CD14-positive monocyte (primary cell): ENCODE measurements around the gene RETREG3. TPM values are rescaled to one million over a fixed set of nuclear protein-coding genes. Genes with fewer than 3 reads are reported as not detected.

ENCODE experiments used
- DNase-seq, 3 donors: peaks; one replicate each; pipeline ENCODE4 v3.0.0-alpha.2; 2011 to 2022
- H2AFZ ChIP-seq: 2 replicates; pipeline ENCODE4 v1.6.0; 2012; ENCODE audit warnings: mild to moderate bottlenecking, low read depth, low read length, inconsistent platforms; ENCODE audit not compliant: insufficient read depth, poor library complexity, severe bottlenecking
- H3K27ac ChIP-seq, 2 donors: 1 replicate in 1 of 2; 2 replicates in 1 of 2; pipeline ENCODE4 v1.5.1; 2012 to 2013; ENCODE audit warnings: low read length in 2 of 2, control low read depth in 1 of 2, inconsistent platforms in 1 of 2, low read depth in 1 of 2, mild to moderate bottlenecking in 1 of 2
- H3K27me3 ChIP-seq, 2 donors: one replicate each; pipeline versions ENCODE4 v1.6.0 to v1.6.1; 2011 to 2013; ENCODE audit warnings: low read length in 2 of 2; ENCODE audit not compliant: control insufficient read depth in 2 of 2, insufficient read depth in 2 of 2
- H3K36me3 ChIP-seq, 2 donors: replicated peaks in 1 of 2; 1 replicate in 1 of 2; 2 replicates in 1 of 2; pipeline versions ENCODE4 v1.5.1 to v1.6.1; 2012 to 2013; ENCODE audit warnings: low read length in 2 of 2, control low read depth in 1 of 2, inconsistent platforms in 1 of 2, mild to moderate bottlenecking in 1 of 2; ENCODE audit not compliant: insufficient read depth in 2 of 2, control insufficient read depth in 1 of 2
- H3K4me1 ChIP-seq, 2 donors: 1 replicate in 1 of 2; 2 replicates in 1 of 2; pipeline versions ENCODE4 v1.5.1 to v1.6.1; 2012 to 2013; ENCODE audit warnings: low read length in 2 of 2, control low read depth in 1 of 2, inconsistent platforms in 1 of 2, mild to moderate bottlenecking in 1 of 2, moderate library complexity in 1 of 2; ENCODE audit not compliant: insufficient read depth in 2 of 2, control insufficient read depth in 1 of 2
- H3K4me2 ChIP-seq: replicated peaks from 2 replicates; pipeline ENCODE3; 2012; ENCODE audit warnings: low read length, moderate library complexity, mild to moderate bottlenecking; ENCODE audit not compliant: poor library complexity, severe bottlenecking; ENCODE audit errors: extremely low read depth
- H3K4me3 ChIP-seq, 3 experiments: fragments of 200-600 bp in 1 of 3; sonication (generic) in 1 of 3; replicated peaks in 1 of 3; 1 replicate in 2 of 3; 2 replicates in 1 of 3; pipeline ENCODE4 v1.5.1; 2011 to 2013; ENCODE audit warnings: low read length in 3 of 3, mild to moderate bottlenecking in 3 of 3, control low read depth in 2 of 3, low read depth in 2 of 3, inconsistent platforms in 1 of 3, moderate library complexity in 1 of 3
- H3K79me2 ChIP-seq: 2 replicates; pipeline ENCODE4 v1.6.0; 2012; ENCODE audit warnings: mild to moderate bottlenecking, control low read depth, inconsistent platforms, low read length, moderate library complexity; ENCODE audit not compliant: insufficient read depth
- H3K9ac ChIP-seq: 2 replicates; pipeline ENCODE4 v1.6.0; 2017; ENCODE audit warnings: low read length, mild to moderate bottlenecking; ENCODE audit not compliant: insufficient read depth, poor library complexity, severe bottlenecking
- H3K9me3 ChIP-seq, 2 donors: replicated peaks in 1 of 2; 1 replicate in 1 of 2; 2 replicates in 1 of 2; pipeline versions ENCODE4 v1.5.1 to v1.6.1; 2012 to 2013; ENCODE audit warnings: low read length in 2 of 2, control low read depth in 1 of 2; ENCODE audit not compliant: control insufficient read depth in 1 of 2, insufficient read depth in 1 of 2
- H4K20me1 ChIP-seq: 2 replicates; pipeline ENCODE4 v1.6.0; 2012; ENCODE audit warnings: mild to moderate bottlenecking, low read length, control low read depth, moderate library complexity; ENCODE audit not compliant: insufficient read depth
- H3K27ac Mint-ChIP-seq, 7 donors: one replicate each; pipeline ENCODE4 v1.8.0; 2020; ENCODE audit warnings: mild to moderate bottlenecking in 7 of 7, mixed read lengths in 7 of 7, moderate library complexity in 6 of 7, inconsistent platforms in 2 of 7
- H3K27me3 Mint-ChIP-seq, 3 donors: one replicate each; pipeline ENCODE4 v1.8.0; 2021 to 2022; ENCODE audit warnings: low read depth in 3 of 3, mild to moderate bottlenecking in 3 of 3, mixed read lengths in 3 of 3, moderate library complexity in 3 of 3, inconsistent platforms in 1 of 3
- H3K36me3 Mint-ChIP-seq, 2 donors: one replicate each; pipeline ENCODE4 v1.8.0; 2020; ENCODE audit warnings: mixed read lengths in 2 of 2, inconsistent platforms in 1 of 2, mild to moderate bottlenecking in 1 of 2
- H3K4me1 Mint-ChIP-seq: one replicate; pipeline ENCODE4 v1.8.0; 2020; ENCODE audit warnings: mild to moderate bottlenecking, mixed read lengths
- H3K4me3 Mint-ChIP-seq, 2 donors: one replicate each; pipeline ENCODE4 v1.8.0; 2020; ENCODE audit warnings: mild to moderate bottlenecking in 2 of 2, mixed read lengths in 2 of 2, moderate library complexity in 1 of 2
- H3K9me3 Mint-ChIP-seq, 7 donors: one replicate each; pipeline ENCODE4 v1.8.0; 2020 to 2022; ENCODE audit warnings: mixed read lengths in 7 of 7, mild to moderate bottlenecking in 6 of 7, moderate library complexity in 6 of 7, inconsistent platforms in 2 of 7
- CTCF ChIP-seq: fragments of 200-600 bp; IDR thresholded peaks from one replicate; pipeline ENCODE4 v1.8.0; 2022; ENCODE audit warnings: antibody characterized with exemption, mild to moderate bottlenecking
- WGBS: methylation state at CpG from one replicate; pipeline ENCODE4 v1.1.5; 2013; ENCODE audit warnings: missing lambda C conversion rate; ENCODE audit not compliant: insufficient coverage; 5-methylcytosine and 5-hydroxymethylcytosine counted together
- intact Hi-C, 2 donors: fragments of 100-400 bp; cut with micrococcal nuclease; formaldehyde crosslinking; loops; one replicate each; pipeline versions ENCODE4 v1.15.0 to v1.15.1; 2023
- polyA plus RNA-seq, 3 donors: library from polyadenylated mRNA; depleted of rRNA in 1 of 3; unstranded in 2 of 3; stranded (reverse) in 1 of 3; fragments of 300-500 nt in 2 of 3; fragments of >200 nt in 1 of 3; fragmentation: Illumina TruSeq in 2 of 3; gene quantifications; 1 replicate in 2 of 3; 2 replicates in 1 of 3; pipeline ENCODE4 v1.2.3, GENCODE V29; 2012 to 2021

Gene RETREG3
- polyA plus RNA-seq, 3 donors, result 34.0 to 69.9 (median 69.9) TPM

GRCh38 chr17:42590886-42591285 is 18.3 kb downstream of the RETREG3 start:
- H3K9me3 ChIP-seq, result no peaks in the 10 kb centered on the region
- H3K36me3 ChIP-seq, result peaks cover 64 to 87% of the 10 kb centered on the region in 2 donors
- peaks cover 63 to 83% of the 10 kb centered on the region in 2 donors for H3K36me3 Mint-ChIP-seq
- WGBS, result 100% methylated on average over 2 of the region's 2 CpGs
- H3K27ac Mint-ChIP-seq, result peak overlapping the region in 1 of 7 donors; percentile 45
- TF ChIP-seq CTCF, result no peak
- no peaks in the 10 kb centered on the region for H3K79me2 ChIP-seq
- DNase-seq, result no peak
- H3K4me3 Mint-ChIP-seq, result no peak overlapping the region
- H3K9ac ChIP-seq, result no peak overlapping the region
- no peak overlapping the region for H3K4me3 ChIP-seq
- peaks cover 11% of the 10 kb centered on the region for H3K4me1 Mint-ChIP-seq
- H4K20me1 ChIP-seq, result peaks cover 41% of the 10 kb centered on the region
- H3K27me3 ChIP-seq, result no peaks in the 10 kb centered on the region
- peaks cover 0 to 3% (median 0%) of the 10 kb centered on the region in 3 donors for H3K27me3 Mint-ChIP-seq
- H3K27ac ChIP-seq, result no peak overlapping the region
- peaks cover 0 to 2% (median 0%) of the 10 kb centered on the region in 7 donors for H3K9me3 Mint-ChIP-seq
- H3K4me1 ChIP-seq, result peaks cover 2 to 3% of the 10 kb centered on the region in 2 donors
- intact Hi-C loops, result no loop called here
- H3K4me2 ChIP-seq, result no peak overlapping the region
- no peak overlapping the region for H2AFZ ChIP-seq

DNA sequence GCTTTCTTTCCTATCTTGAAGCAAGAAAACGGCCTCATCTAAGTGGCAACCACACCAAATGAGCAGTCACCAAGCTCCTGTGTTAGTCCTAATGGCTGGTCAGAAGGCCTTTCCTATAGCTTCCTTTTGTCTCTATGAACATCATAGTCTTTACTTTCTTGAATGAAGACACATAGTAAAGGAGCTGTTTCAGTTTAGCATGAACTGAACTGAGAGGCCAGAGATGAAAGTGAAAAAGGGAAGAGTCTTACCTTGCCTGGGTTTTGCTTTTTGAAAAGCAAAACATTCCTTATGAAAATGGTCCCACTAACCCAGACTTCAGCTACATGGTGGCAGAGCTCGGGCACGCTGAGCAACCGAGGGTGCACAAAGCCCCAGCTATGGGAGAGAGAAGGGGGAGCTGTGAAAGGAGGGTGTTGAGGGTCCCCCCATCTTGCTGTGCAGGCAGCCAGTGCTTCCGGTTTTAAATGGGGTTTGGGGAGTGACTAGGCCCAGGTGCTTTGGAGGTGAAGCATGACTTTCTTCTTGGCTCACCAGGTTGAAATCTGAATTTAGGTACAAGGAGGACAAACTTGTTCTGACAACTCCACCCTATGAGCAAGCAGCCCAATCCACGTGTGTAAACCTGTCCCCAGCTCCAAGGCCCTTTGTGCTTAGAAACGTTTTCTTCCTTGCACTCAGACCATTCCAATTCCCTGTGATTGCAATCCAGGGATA is 22.5 kb downstream of the RETREG3 start:
- peaks cover 82 to 96% of the 10 kb centered on the region in 2 donors for H3K36me3 ChIP-seq
- no peaks in the 10 kb centered on the region for H3K27me3 ChIP-seq
- H3K4me1 ChIP-seq, result peaks cover 16 to 19% of the 10 kb centered on the region in 2 donors
- Mint-ChIP-seq H3K9me3 (peaks cover 0 to 2% (median 0%) of the 10 kb centered on the region in 7 donors), H3K4me1 (peaks cover 25% of the 10 kb centered on the region), H3K36me3 (peaks cover 86 to 94% of the 10 kb centered on the region in 2 donors), H3K27me3 (peaks cover 0 to 3% (median 0%) of the 10 kb centered on the region in 3 donors), H3K4me3 (no peak overlapping the region), H3K27ac (peak overlapping the region in 4 of 7 donors; percentile 11 to 76 (median 60))
- H3K27ac ChIP-seq, result peak overlapping the region in 1 of 2 donors; percentile 74
- DNase-seq, result no peak
- 100% methylated on average over 2 of the region's 7 CpGs for WGBS
- H3K4me3 ChIP-seq, result no peak overlapping the region
- H2AFZ ChIP-seq, result no peak overlapping the region
- TF ChIP-seq CTCF, result no peak
- H3K9ac ChIP-seq, result no peak overlapping the region
- H3K9me3 ChIP-seq, result no peaks in the 10 kb centered on the region
- intact Hi-C loops, result no loop called here
- no peak overlapping the region for H3K4me2 ChIP-seq
- no peaks in the 10 kb centered on the region for H3K79me2 ChIP-seq
- H4K20me1 ChIP-seq, result peaks cover 4% of the 10 kb centered on the region
